Stimulated activated CD8-positive, alpha-beta memory T cell treated with anti-CD3 and anti-CD28 coated beads, Interleukin-12 subunit alpha, Interleukin-12 subunit beta, amount 100 ng/mL, for 1 hour (primary cell): ENCODE results near the gene HSPG2.

ENCODE experiments used
- DNase-seq: peaks from one replicate; pipeline ENCODE4 v3.0.0-alpha.2; 2020; ENCODE audit warnings: low read depth

The HSPG2 gene

DNA sequence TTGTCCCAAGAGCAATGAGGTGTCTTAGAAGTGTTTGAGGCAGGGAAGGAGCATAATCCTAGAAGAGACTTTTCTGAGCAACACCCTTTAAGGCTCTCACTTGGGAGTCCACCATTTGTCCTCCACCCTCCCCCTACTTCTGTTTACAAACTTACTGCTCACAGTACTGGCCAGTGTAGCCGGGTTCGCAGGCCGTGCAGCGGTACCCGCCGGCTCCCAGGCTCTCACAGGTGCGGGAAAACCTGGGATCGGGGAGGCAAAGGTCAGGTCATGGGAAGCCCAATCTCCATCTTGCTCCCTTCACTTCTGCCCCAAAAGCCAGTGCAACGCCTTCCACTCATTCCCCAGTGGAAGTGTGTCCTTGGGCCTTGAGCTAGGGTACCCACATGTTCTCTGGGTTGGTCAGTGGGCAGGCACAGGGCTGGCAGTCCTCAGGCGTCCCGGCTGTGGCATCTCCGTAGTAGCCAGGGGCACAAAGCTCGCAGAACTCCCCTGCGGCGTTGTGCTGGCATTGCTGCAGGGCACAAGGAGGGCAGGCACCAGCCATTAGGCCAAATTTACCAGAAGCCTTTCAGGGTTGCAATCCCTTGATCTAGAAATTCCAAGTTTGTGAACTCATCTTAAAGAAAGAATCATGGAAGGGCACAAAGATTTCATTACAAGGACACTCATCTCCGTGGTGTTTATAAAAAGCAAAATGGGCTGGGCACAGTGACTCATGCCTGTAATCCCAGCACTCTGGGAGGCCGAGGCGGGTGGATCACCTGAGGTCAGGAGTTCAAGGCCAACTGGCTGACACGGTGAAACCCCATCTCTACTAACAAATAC lies 75.3 kb downstream of the HSPG2 start:
- DNase-seq = no peak

DNA sequence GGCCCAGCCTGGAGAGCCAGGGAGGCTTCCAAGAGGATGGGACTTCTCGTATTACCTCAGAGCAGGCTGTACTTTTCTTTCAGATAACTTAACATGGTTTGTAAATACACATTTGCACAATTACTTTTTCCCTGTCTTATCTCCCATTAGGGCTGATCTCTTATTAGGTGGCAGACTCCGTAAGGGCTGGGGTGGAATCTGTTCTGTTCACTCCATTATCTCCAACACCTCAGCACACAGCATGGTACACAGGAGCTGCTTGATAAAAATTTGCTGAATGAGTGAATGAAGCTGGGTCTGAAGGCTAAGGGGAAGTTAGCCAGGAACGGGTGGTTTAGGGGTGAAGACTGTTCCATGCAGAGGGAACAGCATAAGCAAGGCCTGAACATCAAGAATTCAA lies 76.1 kb downstream of the HSPG2 start:
- no peak for DNase-seq

DNA sequence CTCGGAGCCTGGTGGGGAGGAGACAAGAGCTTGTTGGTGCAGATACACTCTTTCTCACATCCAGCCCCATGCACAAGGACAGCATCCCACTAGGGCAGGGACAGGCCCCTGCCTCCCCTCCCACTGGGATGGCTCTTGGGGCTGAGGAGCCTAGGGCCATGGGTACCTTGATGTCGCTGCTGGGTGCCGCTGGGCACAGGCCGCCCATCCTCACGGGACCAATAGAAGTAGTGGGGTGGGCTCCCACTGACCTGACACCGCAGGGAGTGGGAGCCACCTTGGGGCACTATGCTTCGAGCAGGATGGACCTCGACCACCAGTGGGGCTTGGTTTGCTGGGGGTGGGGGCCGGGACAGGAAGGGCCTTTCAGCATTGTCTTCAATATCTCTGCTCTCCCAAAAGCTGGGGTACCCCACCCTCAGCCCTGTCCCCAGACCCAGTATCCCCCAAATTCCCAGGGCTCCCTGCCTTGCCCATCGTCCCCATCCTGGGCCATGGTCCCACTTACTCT lies 77.4 kb downstream of the HSPG2 start:
- DNase-seq = no peak

DNA sequence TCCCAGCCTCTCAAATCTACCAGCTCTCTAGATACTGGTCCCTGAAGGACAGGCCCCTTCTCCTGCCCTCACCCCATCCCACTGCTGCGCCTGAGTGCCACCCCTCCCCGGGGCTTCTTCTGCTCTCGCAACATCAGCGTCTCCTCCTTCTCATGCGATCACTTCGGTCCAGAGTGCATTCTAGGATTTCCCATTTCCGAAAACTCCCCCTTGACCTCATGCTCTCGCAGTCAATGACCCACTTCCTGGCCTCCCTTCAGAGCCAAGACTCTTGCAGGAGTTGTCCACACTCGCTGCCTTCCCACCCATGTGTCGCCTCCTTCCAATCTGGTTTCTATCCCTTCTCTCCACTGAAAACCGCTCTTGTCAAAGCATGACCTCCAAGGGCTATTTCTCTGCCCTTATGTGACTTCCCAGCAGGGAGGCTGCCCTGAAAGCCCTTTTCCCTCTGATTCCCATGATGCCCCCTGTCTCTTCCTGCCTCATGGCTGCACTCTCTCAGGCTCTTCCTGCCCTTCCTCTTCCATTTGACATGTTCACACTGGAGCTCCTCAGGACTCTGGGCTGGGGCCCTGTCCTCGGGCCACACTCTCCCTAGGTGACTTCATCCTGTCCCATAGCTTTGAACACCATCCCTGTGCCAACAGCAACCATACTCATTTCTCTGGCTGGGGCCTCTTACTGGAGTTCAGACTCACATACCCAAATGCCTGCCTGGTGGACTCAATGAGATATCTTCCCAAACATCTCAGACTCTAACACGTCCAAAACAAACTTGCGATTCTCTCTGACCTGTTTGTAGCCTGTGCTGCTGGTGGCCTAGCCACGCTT lies 79.1 kb downstream of the HSPG2 start:
- DNase-seq = no peak

DNA sequence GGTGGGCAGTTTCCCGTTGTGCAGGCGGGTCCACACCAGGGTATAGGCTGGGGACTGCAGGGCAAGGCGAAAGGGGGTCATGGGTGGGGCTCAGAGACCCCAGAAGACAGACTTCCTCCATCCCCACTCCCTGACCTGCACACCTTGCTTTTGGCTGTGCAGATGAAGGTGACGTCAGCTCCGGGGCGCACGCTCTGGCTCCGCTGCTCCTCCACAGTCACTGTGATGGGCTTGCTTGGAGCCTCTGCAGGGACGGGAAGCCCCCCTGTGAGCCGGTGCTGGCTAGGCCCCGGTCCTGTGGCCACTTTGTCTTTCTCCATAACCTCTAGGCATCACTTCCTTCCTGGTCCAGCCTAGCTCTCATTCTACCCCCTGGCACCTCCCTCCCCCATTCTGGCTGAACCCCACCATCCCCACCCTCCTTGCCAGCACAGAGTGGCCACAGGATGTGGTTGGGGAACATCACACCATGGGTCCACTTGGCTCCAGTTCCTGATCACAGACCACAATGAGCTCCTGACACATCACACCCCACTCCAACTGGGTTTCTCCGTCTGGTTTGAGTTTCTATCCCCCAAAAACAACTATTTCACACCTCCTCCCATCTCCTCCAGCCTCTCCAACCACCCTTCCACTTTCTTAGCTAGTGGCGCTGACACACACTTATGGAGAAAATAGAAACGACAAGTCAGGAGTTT lies 79.8 kb downstream of the HSPG2 start:
- DNase-seq = no peak

DNA sequence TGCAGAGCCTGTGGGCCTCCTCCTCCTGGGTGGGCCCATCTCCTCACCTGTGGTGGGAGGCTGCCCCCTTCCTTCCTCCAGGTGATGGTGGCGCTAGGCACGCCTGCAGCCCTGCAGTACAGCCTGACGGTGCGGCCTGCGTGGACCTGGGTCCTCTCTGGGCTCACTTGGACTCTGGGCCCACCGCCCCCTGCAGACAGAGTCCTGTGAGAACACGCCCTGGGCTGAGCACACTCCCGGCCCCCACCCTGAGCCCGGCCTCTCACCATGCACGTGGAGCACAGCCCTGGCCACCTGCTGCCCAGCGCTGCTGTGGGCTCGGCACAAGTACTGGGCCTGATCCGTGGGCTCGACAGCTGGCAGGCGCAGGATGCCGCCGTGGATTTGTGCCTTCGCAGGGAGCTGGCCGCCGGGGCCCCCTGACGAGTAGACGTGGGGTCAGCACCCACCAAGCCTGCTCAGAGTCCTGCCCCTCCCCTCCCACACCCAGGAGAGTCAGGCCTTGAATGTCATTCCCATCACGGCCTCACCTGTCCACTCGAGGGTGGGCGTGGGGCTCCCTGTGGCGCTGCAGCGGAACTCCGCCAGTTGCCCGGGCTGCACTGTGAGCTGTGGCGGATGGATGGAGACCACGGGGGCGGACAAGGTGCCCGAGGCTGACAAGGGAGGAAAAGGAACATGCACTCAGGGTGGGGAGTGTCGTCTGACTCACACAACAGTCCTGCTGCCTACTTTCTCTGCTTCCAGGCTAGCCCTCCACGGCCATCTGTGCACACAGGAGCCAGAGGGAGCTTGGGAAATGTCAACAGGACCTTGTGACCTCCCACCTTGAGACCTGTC lies 81.6 kb downstream of the HSPG2 start:
- no peak for DNase-seq

DNA sequence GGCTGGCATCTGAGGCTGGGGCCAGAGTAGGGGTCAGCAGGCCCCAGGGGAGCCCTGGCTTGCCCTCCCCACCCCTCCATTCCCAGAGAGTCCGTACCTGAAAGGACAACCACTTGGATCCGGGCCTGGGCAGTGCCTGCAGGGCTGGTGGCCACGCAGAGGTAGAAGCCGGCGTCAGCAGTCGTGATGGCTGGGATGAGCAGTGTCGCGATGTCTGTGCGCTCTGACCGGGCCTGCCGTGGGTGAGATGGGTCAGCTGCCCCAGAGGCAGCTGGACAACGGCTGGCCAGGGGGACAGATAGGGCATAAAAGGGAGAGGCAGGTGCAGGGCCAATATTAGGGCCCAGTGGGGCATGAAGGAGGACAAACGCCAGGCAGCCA lies 82.4 kb downstream of the HSPG2 start:
- no peak for DNase-seq

DNA sequence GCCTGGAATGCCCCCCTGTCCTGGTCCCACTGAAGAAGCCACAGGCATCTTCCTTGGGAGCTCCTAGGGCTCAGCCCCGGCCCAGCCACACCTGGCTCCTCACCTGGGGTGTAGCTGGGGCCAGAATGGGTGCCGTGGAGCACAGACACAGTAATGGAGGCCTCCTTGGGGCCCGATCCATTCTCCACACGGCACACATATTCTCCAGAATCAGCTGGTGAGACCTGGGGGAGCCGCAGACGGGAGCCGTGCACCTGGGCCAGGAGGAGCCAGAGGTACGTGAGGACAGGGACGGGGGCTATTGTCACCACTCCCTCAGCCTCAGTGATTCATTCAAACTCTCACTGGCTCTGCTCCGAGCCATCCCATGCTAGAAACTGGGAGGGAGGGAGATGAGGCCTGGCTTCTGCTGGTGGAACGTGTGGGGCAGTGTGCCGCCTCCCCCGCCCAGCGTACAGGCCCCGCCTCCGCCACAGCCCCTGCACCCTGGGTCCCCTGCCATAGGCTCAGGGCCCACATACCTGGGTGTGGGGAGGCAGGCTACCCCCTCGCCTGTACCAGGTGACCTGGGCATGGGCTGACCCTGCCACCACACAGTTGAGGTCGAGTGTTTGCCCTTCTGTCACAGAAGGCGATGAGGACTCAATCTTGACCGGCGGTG lies 82.9 kb downstream of the HSPG2 start:
- no peak for DNase-seq

DNA sequence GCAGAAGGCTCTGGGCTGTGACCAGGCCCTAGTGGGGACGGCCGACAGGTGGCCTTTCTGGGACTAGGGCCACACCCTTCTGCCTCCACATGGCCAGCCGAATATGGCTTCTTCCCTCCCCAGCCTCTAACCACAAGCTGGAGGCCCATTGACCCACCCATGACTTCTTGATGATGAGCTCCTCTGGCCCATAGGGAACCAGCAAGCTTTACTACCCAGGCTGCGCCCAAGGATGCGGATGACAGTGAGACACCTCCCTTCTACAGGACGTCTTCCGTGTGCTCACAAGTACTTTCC lies 84.0 kb downstream of the HSPG2 start:
- no peak for DNase-seq

DNA sequence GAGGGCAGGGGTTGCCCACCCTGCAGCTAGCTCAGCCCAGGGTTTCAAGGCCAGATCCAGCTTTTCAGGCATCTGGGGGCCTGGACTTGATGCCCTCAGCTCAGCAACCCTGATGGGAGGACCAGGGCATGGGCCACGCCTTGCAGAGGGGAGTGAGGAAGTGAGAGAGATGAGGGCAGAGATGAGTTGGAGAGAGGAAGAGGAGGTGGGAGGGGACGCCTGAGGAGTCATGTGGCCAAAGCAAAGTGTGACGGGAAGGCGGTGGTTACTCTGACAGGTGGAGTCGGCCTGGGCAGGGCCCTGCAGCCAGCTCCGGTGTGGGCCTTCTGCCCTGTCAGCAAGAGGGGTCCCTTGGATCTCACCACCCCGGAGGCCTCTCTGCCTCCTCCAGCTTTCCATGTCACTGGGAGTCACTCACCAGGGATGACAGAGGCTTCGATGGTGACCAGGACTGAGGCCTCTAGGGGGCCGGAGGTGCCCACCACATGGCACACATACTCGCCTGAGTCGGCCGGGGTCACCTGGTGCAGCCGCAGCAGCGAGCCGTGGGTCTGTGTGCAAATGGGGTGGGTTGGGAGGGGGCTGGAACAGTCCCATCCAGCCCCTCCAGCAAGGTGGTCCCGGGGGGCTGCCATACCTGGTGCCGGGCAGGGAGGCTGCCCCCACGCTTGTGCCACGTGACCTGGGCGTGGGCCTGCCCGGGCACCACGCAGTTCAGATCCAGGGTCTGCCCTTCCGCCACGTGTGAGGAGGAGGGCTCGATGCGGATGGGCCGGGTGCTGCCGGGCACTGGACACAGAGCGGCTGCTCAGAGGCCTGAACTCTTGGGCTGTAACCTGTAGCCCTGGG lies 84.6 kb downstream of the HSPG2 start:
- DNase-seq = no peak

DNA sequence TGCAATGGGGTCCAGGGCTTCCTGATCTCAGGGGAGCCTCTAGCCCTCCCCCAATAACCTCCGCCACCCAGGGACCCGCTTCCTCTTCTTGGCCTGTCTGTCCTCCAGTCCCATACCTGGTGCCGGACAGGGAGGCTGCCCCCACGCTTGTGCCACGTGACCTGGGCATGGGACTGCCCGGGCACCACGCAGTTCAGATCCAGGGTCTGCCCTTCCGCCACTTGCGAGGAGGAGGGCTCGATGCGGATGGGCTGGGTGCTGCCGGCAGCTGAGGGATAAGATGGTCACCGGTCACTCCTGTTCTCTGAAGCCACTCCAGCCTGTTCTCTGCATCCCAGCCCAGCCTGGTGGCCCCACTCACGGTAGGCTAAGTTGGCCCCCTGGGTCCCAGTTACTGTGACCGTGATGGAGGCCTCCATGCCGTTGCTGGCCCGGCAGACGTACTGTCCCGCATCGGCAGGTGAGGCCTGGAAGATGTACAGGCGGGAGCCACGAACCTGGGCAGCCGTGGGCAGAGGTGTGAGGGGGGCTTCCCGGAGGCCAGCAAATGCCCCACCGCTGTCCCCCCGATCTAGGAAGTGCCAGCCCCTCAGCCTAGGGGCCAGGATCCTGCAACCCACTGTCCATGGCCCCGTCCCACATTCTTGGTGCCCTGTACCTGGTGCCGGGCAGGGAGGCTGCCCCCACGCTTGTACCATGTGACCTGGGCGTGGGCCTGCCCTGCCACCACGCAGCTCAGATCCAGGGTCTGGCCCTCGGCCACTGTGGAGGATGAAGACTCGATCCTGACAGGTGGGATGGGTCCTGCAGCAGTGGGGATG lies 85.5 kb downstream of the HSPG2 start:
- no peak for DNase-seq

DNA sequence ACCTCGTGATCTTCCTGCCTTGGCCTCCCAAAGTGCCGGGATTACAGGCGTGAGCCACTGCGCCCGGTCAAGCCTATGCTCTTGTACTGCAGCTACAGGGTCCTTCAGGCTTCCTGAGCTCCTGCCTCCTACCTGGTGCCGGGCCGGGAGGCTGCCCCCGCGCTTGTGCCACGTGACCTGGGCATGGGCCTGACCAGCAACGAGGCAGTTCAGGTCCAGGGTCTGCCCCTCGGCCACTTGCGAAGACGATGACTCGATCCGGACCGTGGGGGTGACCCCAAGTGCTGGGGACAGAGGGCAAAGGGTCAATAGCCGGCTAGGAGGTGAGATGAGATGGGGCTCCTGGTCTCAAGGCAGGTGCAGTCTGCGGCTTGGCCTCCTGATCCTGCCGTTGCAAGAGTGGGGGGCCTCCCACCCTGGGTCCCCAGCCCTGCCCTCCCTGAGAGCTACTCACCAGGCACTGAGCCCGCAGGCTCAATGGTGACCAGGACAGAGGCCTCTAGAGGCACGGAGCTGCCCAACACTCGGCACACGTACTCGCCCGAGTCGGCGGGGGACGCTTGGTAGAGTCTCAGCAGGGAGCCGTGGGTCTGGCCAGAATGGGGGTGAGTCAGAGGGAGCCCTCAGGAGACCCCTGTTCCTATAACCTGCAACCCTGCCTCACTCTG lies 87.1 kb downstream of the HSPG2 start:
- DNase-seq = no peak

DNA sequence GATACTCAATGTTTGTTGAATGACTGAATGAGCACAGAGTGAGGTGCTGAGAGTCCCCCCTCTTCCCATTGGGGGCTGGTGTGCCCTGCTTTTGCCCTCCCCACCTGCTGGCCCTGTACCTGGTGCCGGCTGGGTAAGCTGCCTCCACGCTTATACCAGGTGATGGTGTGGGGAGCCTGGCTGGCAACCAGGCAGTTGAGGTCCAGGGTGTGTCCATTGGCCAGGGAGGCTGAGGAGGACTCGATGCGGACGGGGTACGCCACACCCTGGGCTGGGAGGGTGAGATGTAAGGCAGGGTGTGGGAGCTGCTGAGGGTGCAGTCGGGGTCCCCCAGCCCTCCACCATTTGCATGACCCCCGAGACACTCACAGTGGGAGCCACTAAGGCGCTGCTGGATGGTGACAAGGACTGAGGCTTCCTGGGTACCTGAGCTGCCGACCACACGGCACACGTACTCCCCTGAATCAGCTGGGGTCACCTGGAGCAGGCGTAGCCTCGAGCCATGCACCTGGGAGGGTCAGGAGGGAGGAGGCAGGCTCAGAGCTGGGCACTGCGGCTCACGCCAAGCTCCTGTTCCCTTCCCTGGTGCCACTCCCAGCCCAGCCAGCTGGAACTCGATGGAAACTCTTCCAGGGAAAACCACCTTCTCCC lies 88.5 kb downstream of the HSPG2 start:
- no peak for DNase-seq

DNA sequence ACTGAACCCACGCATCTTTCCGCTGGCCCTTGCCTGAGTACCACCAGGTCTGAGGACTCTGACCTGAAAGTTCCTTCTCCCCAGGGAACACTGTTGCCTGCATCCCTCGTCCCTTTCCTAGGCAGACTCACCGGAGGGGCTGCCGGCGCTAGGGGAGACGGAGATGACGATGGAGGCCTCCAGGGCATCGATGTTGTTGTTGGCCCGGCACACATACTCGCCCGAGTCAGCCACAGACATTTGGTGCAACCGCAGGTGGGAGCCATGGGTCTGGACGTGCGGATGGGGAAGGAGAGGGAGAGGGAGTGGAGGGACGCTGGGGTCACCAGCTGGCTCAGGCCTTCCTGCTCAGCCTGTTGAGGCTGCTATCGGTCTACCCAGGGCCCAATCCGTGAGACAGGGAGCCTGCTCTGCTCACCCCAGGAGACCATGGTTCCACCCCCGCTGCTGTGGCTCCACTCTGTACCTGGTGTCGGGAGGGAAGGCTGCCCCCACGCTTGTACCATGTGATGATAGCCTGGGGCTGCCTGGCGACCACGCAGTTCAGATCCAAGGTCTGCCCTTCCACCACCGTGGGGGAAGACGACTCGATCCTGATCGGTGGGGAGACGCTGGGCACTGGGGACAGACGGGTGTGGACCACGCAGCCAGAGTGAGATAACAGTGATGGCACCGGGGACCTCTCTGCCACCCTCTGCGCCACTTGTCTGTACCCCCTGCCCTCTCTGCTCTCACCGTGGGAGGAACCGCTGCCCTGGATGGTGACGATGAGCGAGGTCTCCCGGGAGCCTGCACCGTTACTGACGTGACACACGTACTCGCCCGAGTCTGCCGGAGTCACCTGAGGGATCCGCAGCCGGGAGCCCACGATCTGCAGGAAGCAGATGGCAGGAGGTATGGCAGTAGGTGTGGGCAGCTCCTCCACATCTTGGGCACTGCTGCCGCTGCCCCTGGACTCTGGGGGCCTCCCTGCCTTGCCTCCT lies 89.6 kb downstream of the HSPG2 start:
- no peak for DNase-seq

DNA sequence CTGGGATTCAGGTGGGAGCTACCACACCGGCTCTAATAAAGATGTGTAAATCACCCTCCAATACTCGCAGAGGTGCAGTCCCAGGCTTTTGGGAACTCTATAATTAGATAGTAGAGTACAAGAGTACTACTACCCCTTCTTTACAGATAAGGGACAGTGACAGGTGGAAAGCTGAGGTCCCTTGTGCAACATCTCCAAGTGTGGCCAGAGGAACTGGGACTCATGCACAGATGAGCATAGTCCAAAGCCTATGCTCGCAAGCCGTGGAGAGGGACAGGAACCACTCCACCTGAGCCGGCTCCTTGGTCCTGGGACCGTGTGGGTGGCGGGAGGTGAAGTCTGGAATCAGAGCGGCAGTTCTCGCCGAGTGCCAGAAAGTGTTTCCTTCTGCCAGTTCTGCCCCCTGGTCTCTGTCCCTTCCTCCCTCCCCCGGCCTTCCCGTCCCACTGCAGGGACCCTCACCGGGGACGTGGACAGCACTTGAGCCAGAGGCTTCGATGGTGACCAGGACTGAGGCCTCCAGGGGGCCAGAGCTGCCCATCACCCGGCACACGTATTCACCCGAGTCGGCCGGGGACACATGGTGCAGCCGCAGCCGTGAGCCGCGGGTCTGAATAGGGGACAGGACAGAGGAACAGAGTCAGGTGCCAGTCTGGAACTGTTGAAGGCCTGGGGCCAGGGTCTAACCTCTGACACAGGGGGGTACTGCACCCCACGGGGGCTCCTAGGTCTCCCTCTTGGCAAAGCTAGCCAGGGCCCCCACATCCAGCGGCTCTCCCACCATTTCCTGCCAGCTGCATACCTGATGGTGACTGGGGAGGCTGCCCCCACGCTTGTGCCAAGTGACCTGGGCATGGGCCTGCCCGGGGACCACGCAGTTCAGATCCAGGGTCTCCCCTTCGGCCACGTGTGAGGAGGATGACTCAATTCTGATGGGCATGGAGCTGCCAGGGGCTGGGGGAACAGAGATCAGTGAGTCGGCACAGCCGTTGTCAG lies 91.2 kb downstream of the HSPG2 start:
- no peak for DNase-seq

DNA sequence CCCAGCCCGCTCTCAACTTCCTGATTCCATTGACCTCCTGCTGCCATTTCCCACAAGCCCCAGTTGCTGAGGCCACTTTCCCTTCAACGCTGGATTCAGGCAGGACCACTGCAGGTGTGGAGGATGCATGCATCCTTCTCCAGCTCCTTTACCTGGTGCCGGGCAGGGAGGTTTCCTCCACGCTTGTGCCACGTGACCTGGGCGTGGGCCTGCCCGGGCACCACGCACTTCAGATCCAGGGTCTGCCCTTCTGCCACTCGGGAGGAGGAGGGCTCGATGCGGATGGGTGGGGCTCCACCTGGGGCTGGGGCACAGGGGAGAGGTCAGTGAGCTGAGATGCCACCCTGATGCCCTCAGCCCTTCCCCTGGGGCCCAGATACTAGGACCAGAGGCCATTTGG lies 93.1 kb downstream of the HSPG2 start:
- no peak for DNase-seq
